ENCODE data around the gene CASZ1. TPM values are rescaled to one million over a fixed set of nuclear protein-coding genes. Genes with fewer than 3 reads are reported as not detected.

The CASZ1 gene
- total RNA-seq, 1 donor from 2014 or later = 18.3 TPM

DNA sequence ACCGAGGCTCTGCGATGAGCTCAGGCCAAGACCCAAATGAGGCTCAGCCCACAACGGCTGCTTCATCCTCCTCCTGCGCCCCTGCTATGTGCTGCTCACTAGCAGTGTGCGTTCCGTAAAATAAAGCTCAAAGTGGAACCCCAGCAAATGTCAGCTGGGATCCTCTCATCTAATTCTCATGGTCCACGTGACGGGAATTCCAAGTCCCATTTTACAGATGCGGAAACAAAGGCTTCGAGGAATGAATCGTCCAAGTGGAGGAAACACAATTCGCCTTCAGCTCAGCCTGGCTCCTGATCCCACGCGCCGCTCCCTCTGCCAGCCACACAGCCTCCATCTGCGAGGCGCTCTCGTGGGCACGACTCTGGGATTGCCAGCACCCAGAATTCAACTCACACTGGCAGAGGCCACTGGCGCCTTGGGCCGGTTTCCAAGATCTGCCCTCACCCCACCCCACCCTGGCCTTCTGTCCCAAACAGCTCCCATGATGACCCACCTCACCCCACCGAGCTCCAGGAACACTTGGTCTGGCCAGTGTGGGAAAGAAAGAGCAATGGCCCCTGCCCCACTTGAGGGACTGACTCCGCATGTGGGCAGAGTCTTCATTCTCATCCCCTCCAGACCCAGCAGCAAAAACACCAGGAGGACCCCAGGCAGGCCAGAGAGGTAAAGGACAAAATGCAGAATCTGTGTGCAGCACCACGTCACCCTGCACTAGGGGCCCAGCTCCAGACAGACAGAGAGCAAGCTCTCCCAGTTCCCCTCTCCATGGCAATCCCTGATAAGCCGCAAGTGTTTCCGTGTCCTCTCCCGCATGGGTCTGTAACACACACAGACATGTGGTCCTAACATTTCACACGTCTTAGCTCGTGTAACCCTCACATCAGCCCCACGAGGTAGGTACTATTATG is 10.5 kb downstream of the CASZ1 start:
- no peak overlapping the region for H3K27ac Mint-ChIP-seq (ENCODE audit: unreplicated experiment)
- peaks cover 7% of the 10 kb centered on the region for H3K9me3 Mint-ChIP-seq (ENCODE audit: unreplicated experiment)
- peaks cover 8% of the 10 kb centered on the region for H3K4me1 Mint-ChIP-seq (ENCODE audit: low read depth, unreplicated experiment)
- peaks cover 2% of the 10 kb centered on the region for H3K27me3 Mint-ChIP-seq (ENCODE audit: unreplicated experiment)
- H3K4me3 Mint-ChIP-seq (ENCODE audit: unreplicated experiment) = no peak overlapping the region
- H3K36me3 Mint-ChIP-seq (ENCODE audit: unreplicated experiment) = no peaks in the 10 kb centered on the region
- no peak for DNase-seq
- TF ChIP-seq, protein P1, sequence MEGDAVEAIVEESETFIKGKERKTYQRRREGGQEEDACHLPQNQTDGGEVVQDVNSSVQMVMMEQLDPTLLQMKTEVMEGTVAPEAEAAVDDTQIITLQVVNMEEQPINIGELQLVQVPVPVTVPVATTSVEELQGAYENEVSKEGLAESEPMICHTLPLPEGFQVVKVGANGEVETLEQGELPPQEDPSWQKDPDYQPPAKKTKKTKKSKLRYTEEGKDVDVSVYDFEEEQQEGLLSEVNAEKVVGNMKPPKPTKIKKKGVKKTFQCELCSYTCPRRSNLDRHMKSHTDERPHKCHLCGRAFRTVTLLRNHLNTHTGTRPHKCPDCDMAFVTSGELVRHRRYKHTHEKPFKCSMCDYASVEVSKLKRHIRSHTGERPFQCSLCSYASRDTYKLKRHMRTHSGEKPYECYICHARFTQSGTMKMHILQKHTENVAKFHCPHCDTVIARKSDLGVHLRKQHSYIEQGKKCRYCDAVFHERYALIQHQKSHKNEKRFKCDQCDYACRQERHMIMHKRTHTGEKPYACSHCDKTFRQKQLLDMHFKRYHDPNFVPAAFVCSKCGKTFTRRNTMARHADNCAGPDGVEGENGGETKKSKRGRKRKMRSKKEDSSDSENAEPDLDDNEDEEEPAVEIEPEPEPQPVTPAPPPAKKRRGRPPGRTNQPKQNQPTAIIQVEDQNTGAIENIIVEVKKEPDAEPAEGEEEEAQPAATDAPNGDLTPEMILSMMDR (IDR thresholded peaks at IDR 0.05; ENCODE audit: partially characterized antibody, unreplicated experiment) = no peak

DNA sequence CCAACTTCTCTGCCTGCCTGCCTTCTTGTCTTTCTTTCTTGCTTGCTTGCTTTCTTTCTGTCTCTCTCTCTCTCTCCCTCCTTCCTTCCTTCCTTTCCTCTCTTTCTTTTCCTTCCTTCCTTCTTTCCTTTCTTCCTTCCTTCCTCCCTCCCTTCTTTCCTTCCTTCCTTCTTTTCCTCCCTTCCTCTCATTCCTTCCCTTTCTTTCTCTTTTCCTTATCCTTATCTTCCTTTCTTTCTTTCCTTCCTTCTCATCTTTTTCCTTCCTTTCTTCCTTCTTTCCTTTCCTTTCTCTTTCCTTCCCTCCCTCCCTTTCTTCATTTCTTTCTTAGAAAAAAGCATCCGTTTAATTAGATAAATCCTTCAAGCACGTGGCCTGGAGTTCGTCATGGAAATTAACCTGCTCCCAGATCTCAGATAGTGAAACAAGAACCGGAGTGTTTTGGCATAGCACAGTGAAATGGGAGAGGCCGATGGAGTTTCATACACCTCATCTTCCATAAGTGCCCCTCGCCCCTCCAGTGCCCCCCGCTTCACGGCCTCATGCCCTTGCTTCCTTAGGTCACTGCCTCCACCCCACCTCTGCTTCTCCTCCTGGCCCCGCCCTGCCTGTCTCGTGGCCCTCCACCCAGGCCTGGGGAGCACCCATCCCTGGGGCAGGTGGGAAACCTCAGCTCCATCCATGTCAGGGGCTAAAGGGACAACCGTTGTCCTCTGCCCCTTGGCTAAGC is 11.3 kb downstream of the CASZ1 start:
- TF ChIP-seq, protein P1 (IDR thresholded peaks at IDR 0.05; ENCODE audit: partially characterized antibody, unreplicated experiment) = no peak
- H3K4me3 Mint-ChIP-seq (ENCODE audit: unreplicated experiment) = no peak overlapping the region
- peaks cover 2% of the 10 kb centered on the region for H3K27me3 Mint-ChIP-seq (ENCODE audit: unreplicated experiment)
- H3K9me3 Mint-ChIP-seq (ENCODE audit: unreplicated experiment) = peaks cover 7% of the 10 kb centered on the region
- H3K27ac Mint-ChIP-seq (ENCODE audit: unreplicated experiment) = no peak overlapping the region
- H3K36me3 Mint-ChIP-seq (ENCODE audit: unreplicated experiment) = no peaks in the 10 kb centered on the region
- DNase-seq = no peak
- peaks cover 8% of the 10 kb centered on the region for H3K4me1 Mint-ChIP-seq (ENCODE audit: low read depth, unreplicated experiment)

GRCh38 chr1:10782491-10783244 is 13.8 kb downstream of the CASZ1 start:
- H3K4me3 Mint-ChIP-seq (ENCODE audit: unreplicated experiment) = no peak overlapping the region
- peaks cover 2% of the 10 kb centered on the region for H3K27me3 Mint-ChIP-seq (ENCODE audit: unreplicated experiment)
- TF ChIP-seq, protein P1 (IDR thresholded peaks at IDR 0.05; ENCODE audit: partially characterized antibody, unreplicated experiment) = no peak
- no peak for DNase-seq
- peaks cover 5% of the 10 kb centered on the region for H3K9me3 Mint-ChIP-seq (ENCODE audit: unreplicated experiment)
- H3K27ac Mint-ChIP-seq (ENCODE audit: unreplicated experiment) = no peak overlapping the region
- H3K36me3 Mint-ChIP-seq (ENCODE audit: unreplicated experiment) = no peaks in the 10 kb centered on the region
- peaks cover 7% of the 10 kb centered on the region for H3K4me1 Mint-ChIP-seq (ENCODE audit: low read depth, unreplicated experiment)

- no peak overlapping the region for H3K27ac Mint-ChIP-seq (ENCODE audit: unreplicated experiment)
- TF ChIP-seq, protein P1 (IDR thresholded peaks at IDR 0.05; ENCODE audit: partially characterized antibody, unreplicated experiment) = no peak
- no peak for DNase-seq
- peaks cover 2% of the 10 kb centered on the region for H3K27me3 Mint-ChIP-seq (ENCODE audit: unreplicated experiment)
- no peaks in the 10 kb centered on the region for H3K36me3 Mint-ChIP-seq (ENCODE audit: unreplicated experiment)
- H3K9me3 Mint-ChIP-seq (ENCODE audit: unreplicated experiment) = no peaks in the 10 kb centered on the region
- H3K4me3 Mint-ChIP-seq (ENCODE audit: unreplicated experiment) = no peak overlapping the region
- H3K4me1 Mint-ChIP-seq (ENCODE audit: low read depth, unreplicated experiment) = peaks cover 5% of the 10 kb centered on the region
Measured at GRCh38 chr1:10781137-10781536, 15.3 kb downstream of the CASZ1 start.
